T-helper 2 cell treated with Interferon-gamma antibody and Interleukin-4, amounts not matched to agents 5 μg/mL and 100 μg/mL, for 36 hours (primary cell): Measurements from ENCODE around the gene EPS8L3.

Experiments
- DNase-seq: peaks from one replicate; pipeline ENCODE4 v3.0.0; 2021; ENCODE audit warnings: low spot score
- H3K27ac Mint-ChIP-seq: one replicate; pipeline ENCODE4 v1.8.0; 2021; ENCODE audit warnings: mild to moderate bottlenecking, mixed read lengths
- H3K27me3 Mint-ChIP-seq: one replicate; pipeline ENCODE4 v1.8.0; 2021; ENCODE audit warnings: low read depth, mixed read lengths
- H3K36me3 Mint-ChIP-seq: one replicate; pipeline ENCODE4 v1.8.0; 2021; ENCODE audit warnings: low read depth, mixed read lengths
- H3K4me1 Mint-ChIP-seq: one replicate; pipeline ENCODE4 v1.8.0; 2021; ENCODE audit warnings: low read depth, mixed read lengths
- H3K4me3 Mint-ChIP-seq: one replicate; pipeline ENCODE4 v1.8.0; 2022; ENCODE audit warnings: mild to moderate bottlenecking, moderate library complexity, mixed read lengths
- H3K9me3 Mint-ChIP-seq: one replicate; pipeline ENCODE4 v1.8.0; 2021; ENCODE audit warnings: mixed read lengths

The EPS8L3 gene, protein sequence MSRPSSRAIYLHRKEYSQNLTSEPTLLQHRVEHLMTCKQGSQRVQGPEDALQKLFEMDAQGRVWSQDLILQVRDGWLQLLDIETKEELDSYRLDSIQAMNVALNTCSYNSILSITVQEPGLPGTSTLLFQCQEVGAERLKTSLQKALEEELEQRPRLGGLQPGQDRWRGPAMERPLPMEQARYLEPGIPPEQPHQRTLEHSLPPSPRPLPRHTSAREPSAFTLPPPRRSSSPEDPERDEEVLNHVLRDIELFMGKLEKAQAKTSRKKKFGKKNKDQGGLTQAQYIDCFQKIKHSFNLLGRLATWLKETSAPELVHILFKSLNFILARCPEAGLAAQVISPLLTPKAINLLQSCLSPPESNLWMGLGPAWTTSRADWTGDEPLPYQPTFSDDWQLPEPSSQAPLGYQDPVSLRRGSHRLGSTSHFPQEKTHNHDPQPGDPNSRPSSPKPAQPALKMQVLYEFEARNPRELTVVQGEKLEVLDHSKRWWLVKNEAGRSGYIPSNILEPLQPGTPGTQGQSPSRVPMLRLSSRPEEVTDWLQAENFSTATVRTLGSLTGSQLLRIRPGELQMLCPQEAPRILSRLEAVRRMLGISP

DNA sequence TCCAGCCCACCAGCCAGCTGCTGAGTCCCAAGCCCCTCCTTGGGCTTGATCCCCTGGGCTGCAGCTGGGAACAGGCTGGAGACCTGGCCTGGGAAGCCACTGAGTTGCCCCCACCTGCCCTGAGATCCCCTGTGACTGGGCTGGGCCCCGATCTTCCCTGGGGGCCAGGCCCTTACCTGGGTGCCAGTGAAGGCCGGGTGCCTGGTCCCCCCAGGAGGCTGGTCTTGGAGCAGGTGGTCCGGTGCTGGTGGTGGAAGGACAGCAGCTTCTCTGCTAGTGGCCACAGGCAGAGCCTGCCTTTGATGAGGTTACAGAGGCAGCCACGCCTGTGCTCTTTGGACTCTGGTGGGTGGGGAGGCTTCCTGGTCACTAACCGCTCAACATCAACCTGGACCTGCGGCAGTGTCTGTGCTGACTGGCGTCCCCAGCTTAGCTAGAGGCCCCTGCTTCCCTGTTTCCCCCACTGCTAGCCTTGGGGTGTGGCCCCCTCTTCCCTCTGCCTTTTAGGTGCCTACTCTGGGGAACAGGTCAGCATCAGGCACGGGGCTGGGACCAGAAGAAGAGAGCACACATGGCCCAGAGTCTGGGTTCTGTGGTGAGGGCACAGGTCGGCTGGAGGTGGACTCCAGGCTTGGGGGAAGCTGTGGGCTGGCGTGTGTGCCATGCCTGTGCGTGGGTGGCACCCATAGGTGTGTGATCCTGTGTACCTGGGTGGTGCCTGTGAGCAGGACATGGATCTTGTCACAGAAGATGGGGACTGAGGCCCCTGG, at the start of gene EPS8L3:
Gene EPS8L3 (minus strand): TSS at position 278 of the 770 bp plus-strand sequence. CDS start 2,174 bp downstream, outside the sequence.
- no peaks in the 10 kb centered on the region for H3K4me1 Mint-ChIP-seq
- no peak within 1 kb of the TSS for H3K4me3 Mint-ChIP-seq
- no peaks in the 10 kb centered on the region for H3K27me3 Mint-ChIP-seq
- no peak for DNase-seq
- H3K9me3 Mint-ChIP-seq = no peaks in the 10 kb centered on the region
- H3K36me3 Mint-ChIP-seq = no peaks in the 10 kb centered on the region
- peak within 1 kb of the TSS; percentile 34 for H3K27ac Mint-ChIP-seq

DNA sequence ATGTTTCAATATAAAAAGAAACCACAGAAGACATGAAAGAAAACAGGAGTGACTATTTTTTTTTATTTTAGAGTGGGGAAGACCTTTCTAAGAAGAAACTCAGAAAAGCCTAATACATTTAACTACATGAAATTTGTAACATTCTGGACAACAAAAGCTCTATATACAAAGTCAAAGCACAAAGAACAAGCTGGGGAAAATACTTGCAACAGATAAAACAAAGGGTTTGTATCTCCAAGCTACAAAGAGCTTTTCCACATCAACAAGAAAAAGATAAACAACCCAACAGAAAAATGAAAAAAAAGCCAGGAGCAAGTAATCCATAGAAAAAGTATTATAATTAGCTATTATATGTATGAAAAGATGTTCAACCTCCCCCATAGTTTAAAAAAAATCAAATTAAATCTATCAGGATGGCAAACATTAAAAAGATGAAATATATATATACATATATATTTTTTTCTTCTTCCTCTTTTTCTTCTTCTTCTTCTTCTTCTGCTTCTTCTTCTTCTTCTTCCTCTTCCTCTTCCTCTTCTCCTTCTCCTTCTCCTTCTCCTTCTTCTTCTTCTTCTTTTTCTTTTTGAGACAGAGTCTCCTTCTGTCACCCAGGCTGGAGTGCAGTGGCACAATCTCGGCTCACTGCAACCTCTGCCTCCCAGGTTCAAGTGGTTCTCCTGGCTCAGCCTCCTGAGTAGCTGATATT, 49.1 kb upstream of the EPS8L3 start:
- peaks cover 24% of the 10 kb centered on the region for H3K4me1 Mint-ChIP-seq
- no peak overlapping the region for H3K27ac Mint-ChIP-seq
- peaks cover 9% of the 10 kb centered on the region for H3K9me3 Mint-ChIP-seq
- peaks cover 5% of the 10 kb centered on the region for H3K36me3 Mint-ChIP-seq
- no peak for DNase-seq
- H3K27me3 Mint-ChIP-seq = no peaks in the 10 kb centered on the region
- no peak overlapping the region for H3K4me3 Mint-ChIP-seq

DNA sequence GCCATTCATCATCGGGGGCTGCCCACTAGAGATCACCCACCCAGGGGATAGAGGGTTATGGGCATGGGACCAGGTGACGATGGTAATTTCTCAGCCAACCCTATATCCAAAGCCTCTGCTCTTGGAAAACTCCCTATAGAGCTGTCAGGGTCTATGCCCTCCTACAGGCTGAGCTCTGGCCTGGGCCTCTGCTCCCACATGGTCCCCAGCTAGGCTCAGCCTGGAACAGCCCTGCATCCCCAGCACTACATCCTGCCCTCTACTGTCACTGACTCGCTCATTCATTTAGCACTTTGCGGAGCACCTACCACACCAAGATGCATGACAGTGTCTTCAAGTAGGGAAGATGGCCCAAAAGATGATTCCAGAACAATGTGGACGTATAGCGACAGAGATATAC, 45.0 kb upstream of the EPS8L3 start:
- H3K27me3 Mint-ChIP-seq = no peaks in the 10 kb centered on the region
- no peaks in the 10 kb centered on the region for H3K36me3 Mint-ChIP-seq
- H3K9me3 Mint-ChIP-seq = no peaks in the 10 kb centered on the region
- DNase-seq = no peak
- H3K4me1 Mint-ChIP-seq = peaks cover 39% of the 10 kb centered on the region
- no peak overlapping the region for H3K4me3 Mint-ChIP-seq
- H3K27ac Mint-ChIP-seq = peak overlapping the region; percentile 21

DNA sequence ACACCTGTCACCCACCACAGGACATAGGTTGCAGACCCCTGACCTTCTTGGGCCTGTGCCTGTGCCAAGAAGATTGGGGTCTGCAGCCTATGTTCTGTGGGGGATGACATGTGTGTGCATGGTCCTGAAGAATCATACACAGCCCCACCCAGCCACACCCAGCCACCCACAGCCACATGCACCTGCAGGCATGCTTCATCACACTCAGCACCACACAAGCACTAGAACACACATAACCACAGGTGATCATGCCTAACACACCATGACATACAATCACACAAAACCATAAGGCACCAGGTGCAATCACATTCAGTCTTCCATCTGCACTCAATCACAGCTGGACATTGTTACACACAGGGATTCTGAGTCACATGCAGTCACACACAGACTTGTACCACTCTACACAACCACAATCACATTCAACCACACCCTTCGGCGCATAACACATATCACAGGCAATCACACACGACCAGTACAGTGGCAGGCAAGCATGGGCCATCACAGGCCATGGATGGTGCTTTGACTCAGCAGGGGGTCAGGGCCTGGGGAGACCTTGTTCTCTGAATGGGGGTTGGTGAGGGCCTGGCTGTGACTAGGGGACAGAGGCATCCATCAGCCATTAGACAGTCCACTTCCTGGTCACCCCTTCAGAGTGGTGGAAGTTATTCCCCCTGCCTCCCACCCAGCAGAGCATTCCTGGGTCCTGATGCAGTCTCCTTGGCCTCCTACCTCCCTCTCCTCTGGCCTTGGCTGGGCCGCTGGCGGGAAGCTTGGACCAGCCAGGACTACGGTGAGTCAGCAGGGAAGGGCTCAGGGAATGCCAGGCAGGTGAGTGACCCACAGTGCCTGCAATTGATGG, 44.3 kb upstream of the EPS8L3 start:
- Mint-ChIP-seq H3K9me3 (no peaks in the 10 kb centered on the region), H3K4me1 (peaks cover 45% of the 10 kb centered on the region), H3K4me3 (no peak overlapping the region), H3K36me3 (no peaks in the 10 kb centered on the region), H3K27me3 (no peaks in the 10 kb centered on the region), H3K27ac (peak overlapping the region; percentile 71)
- DNase-seq = no peak

DNA sequence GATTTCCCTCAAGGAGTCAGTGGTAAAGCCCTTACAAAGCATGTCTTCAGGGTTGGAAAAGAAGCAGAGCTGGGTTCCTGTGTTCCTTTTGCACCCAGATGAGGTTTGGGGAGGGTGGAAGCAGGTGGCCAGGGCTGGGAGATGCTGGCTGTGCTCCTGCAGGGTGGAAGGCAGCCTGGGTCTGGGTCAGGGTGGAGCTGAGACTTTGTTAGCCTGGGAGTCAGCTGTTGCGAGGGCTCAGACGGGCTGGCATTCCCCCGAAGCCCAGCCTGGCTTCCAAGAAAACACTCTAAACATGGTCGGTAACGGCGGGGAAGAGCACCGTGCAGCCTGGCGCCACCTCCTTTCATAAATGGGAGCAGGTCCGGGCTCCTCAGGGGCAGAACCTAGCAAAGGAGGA, 43.7 kb upstream of the EPS8L3 start:
- DNase-seq = no peak
- Mint-ChIP-seq H3K27me3 (no peaks in the 10 kb centered on the region), H3K36me3 (no peaks in the 10 kb centered on the region), H3K9me3 (no peaks in the 10 kb centered on the region), H3K4me1 (peaks cover 51% of the 10 kb centered on the region), H3K27ac (peak overlapping the region; percentile 69), H3K4me3 (peak overlapping the region; percentile 18)

DNA sequence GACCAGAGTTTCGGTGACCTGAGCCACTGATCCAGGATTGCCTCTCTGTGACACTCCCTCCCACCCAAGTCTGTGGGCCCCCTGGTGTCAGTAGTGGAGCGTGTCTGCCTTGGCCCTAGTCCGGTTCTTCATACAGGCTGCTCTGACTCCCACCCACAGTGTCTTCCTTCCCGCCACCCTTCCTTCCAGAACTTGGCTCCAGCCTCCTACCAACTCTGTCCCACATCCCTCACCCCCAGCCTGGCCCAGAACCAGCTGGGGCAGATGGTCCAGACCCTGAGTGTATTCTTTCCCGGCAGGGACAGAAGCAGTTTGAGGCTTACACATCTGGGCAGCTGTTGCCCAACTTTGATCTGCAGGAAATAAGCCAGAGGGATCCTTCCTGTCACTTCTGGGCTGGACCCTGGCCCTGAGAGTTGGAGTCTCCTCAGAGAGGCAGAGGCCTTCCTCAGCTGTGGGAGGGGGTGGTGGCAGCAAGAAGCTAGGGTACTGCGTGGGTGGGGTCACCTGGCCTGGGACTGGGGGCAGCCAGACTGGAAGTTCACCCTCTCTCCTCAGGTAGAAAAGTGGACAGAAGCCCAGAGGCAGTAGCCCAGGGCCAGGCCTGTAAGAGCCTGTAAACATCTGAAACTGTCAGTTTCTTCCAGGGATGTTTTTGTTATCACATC, 43.1 kb upstream of the EPS8L3 start:
- H3K27ac Mint-ChIP-seq = peak overlapping the region; percentile 69
- no peak for DNase-seq
- no peaks in the 10 kb centered on the region for H3K9me3 Mint-ChIP-seq
- H3K4me1 Mint-ChIP-seq = peaks cover 56% of the 10 kb centered on the region
- no peaks in the 10 kb centered on the region for H3K36me3 Mint-ChIP-seq
- H3K27me3 Mint-ChIP-seq = no peaks in the 10 kb centered on the region
- peak overlapping the region; percentile 21 for H3K4me3 Mint-ChIP-seq

DNA sequence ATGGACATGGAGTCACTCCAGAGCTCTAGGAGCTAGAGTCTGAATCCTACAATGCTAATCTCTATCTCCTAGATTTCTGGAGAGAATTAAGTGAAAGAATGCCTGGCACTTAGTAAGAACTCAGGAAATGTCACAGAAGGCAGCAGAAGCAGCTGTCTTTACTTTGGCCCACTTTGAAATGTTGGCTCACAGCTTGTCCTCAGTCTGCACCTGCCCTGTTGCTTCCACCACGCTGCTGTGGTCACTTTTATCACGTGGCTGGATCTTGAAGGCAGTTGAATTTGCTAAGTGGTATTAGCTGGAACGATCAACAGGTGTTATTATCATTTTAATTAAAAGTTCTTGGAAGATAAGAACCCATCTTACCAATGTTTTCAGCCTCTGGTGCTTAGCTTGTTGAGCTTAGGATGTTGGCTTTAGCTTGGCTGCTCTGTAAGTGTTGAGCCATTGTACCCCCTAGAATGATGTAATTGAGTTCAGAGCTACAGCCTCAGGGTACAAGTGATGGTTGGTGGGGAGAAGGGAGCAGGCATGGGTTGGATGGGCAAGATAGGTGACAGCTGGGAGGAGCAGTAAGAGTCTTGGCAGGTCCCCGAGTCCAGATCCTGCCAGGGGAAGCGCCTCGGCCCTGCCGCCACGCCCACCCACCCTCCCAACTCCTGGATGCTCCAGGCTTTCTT, 41.9 kb upstream of the EPS8L3 start:
- DNase-seq = no peak
- Mint-ChIP-seq H3K4me3 (no peak overlapping the region), H3K27me3 (no peaks in the 10 kb centered on the region), H3K27ac (peak overlapping the region; percentile 45), H3K9me3 (no peaks in the 10 kb centered on the region), H3K36me3 (peaks cover 2% of the 10 kb centered on the region), H3K4me1 (peaks cover 66% of the 10 kb centered on the region)

DNA sequence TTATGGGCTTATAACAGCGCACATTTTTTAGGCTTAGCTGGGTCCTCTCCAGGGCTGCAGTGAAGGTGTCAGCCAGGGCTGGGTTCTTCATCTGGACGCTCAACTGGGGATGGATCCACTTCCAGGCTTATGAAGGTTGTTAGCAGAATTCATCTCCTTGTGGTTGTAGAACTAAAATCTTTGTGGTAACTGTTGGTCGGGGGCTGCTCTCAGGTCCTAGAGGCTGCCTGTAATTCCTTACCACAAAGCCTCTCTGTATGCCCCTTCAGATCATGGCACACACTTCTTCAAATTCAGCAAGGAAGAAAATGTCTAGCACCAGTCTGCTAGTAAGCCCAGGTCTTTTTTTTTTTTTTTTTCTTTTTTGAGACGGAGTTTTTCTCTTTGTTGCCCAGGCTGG, 40.9 kb upstream of the EPS8L3 start:
- H3K4me3 Mint-ChIP-seq = peak overlapping the region; percentile 74
- H3K36me3 Mint-ChIP-seq = peaks cover 2% of the 10 kb centered on the region
- H3K27ac Mint-ChIP-seq = peak overlapping the region; percentile 93
- H3K27me3 Mint-ChIP-seq = no peaks in the 10 kb centered on the region
- H3K9me3 Mint-ChIP-seq = no peaks in the 10 kb centered on the region
- peaks cover 72% of the 10 kb centered on the region for H3K4me1 Mint-ChIP-seq
- DNase-seq = no peak

DNA sequence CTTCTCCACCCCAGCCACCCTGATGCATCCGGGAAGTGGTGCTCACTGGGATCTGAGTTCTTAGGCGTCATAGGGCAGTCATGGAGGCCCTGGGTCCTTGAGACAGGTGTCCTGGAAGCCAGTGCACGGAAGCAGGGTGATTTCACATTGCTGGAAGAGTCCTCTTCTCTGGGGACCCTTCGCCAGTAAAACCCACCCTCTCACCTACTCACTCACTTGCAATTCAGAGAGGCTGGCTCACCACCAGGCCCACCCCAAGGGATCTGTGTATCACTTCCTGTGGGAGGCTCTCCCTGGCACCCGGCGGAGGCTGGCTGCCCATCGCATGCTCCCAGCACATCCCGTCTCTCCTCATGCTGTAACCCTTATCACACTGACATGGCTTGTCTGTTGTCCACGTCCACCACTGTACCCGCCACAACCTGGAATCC, 40.2 kb upstream of the EPS8L3 start:
- peaks cover 6% of the 10 kb centered on the region for H3K36me3 Mint-ChIP-seq
- no peaks in the 10 kb centered on the region for H3K27me3 Mint-ChIP-seq
- H3K9me3 Mint-ChIP-seq = no peaks in the 10 kb centered on the region
- peak overlapping the region; percentile 93 for H3K27ac Mint-ChIP-seq
- DNase-seq = no peak
- H3K4me3 Mint-ChIP-seq = peak overlapping the region; percentile 74
- H3K4me1 Mint-ChIP-seq = peaks cover 76% of the 10 kb centered on the region

DNA sequence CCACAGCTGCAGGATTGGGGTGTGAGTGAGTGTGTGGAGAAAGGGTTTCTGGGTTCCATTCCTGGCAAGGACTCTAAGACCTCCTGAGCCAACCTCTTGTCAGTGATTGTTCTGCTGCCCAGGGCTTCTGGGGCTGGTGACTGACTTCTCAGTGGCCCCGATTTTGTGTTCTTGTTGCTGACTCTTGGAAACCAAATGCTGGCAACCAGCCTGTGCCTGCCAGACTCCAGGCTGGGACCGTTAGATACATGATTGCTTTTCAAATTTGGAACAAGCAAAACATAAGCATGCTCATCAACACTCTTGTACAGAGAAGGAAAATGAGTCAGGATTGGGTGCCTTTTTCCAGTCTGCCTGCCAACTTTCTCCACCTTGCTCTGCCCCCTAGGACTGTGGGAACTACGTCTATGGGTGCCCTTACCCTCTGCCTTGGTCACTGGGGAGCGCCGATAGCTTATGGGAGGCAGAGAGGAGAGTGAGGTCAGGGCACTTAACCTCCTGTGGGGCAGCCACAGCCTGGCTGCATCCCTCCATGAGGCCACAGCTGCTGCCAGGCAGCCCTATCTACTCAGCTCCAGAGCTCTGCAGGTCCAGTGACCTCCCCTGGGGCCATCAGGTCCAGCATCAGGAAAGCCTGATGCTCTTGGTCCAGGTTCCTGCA, 39.3 kb upstream of the EPS8L3 start:
- Mint-ChIP-seq H3K27me3 (no peaks in the 10 kb centered on the region), H3K4me3 (peak overlapping the region; percentile 74), H3K9me3 (no peaks in the 10 kb centered on the region), H3K4me1 (peaks cover 73% of the 10 kb centered on the region), H3K36me3 (peaks cover 6% of the 10 kb centered on the region), H3K27ac (peak overlapping the region; percentile 93)
- no peak for DNase-seq

DNA sequence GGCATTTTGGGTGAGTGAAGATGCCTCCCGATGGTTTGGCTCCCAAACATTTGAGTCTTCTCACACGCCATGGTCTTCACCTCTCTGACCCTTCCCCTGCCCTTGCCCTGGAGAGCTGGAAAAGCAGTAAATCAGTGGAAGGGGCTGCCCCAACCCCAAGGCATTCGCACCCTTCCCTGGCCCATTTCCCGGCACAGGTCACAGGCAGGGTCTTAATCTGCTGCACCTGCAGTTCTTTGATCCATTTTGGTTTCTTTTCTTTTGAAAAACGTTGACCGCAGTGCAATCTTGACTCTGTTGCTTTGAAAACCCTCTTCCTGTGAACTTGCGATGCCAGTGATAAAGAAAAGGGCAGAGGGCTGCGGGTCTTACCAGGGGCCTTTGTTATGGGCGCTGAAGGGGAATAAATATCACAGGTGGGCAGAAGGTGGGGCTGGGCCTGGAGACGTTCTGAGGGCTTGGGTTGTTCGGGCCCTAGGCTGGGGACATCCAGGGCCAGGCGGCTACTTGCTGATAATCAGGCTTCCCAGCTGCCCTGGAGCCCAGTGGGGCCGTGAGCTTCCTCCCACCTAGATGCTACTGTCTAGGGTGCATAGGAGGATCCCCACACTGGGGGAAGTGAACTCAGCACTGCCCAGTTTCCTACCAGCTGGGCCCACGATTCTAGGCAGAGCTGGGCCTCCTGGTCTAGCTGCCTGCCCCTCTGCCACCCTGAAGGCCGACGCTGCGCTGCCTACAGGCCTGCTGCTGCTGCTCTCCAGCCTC, 38.6 kb upstream of the EPS8L3 start:
- Mint-ChIP-seq H3K27me3 (no peaks in the 10 kb centered on the region), H3K4me3 (peak overlapping the region; percentile 74), H3K36me3 (peaks cover 6% of the 10 kb centered on the region), H3K9me3 (no peaks in the 10 kb centered on the region), H3K27ac (peak overlapping the region; percentile 93), H3K4me1 (peaks cover 75% of the 10 kb centered on the region)
- peak; percentile 79 for DNase-seq
